ENCODE results near the gene HSBP1L1. TPM values are rescaled to one million over a fixed set of nuclear protein-coding genes. Genes with fewer than 3 reads are reported as not detected.

HSBP1L1 gene
- total and polyA plus RNA-seq, 2 donors (not counting 3 experiments of a cell fraction or from before 2014, with no cell fraction given): 5.2 to 7.1 TPM

- Histone ChIP-seq H3K9me1 (replicated peaks; ENCODE audit: control insufficient read depth, extremely low read depth, insufficient read depth, low read length) (no peaks in the 10 kb centered on the region), H3K27ac (ENCODE audit: insufficient read depth, low read depth, low read length) (no peak overlapping the region), H3K36me3 (ENCODE audit: control insufficient read depth in 2 of 2, extremely low read depth in 1 of 2, insufficient read depth in 2 of 2, low read length in 2 of 2) (peaks cover 0 to 13% of the 10 kb centered on the region in 2 experiments), H3K79me2 (ENCODE audit: control insufficient read depth, insufficient read depth, low read length) (peaks cover 17% of the 10 kb centered on the region), H3K4me3 (replicated peaks in 1 of 3; ENCODE audit: insufficient read depth in 1 of 3, low read depth in 1 of 3, low read length in 3 of 3) (no peak overlapping the region), H3K9ac (replicated peaks; ENCODE audit: extremely low read depth, insufficient read depth, low read length) (no peak overlapping the region), H3K4me2 (ENCODE audit: insufficient read depth, low read length) (no peak overlapping the region), H3K27me3 (ENCODE audit: control insufficient read depth in 2 of 2, insufficient read depth in 2 of 2, low read length in 2 of 2) (no peaks in the 10 kb centered on the region), H3K9me3 (replicated peaks; ENCODE audit: control insufficient read depth, insufficient read depth, low read length) (peaks cover 1% of the 10 kb centered on the region), H2AFZ (ENCODE audit: low read depth, low read length) (no peak overlapping the region), H4K20me1 (replicated peaks; ENCODE audit: control insufficient read depth, extremely low read depth, insufficient read depth, low read length) (no peaks in the 10 kb centered on the region), H3K4me1 (ENCODE audit: control insufficient read depth, extremely low read depth, insufficient read depth, low read length) (no peaks in the 10 kb centered on the region)
- POLR2A ChIA-PET: no interaction called here
- FAIRE-seq: no peak
- BruUV-seq (replicated peaks): no TSS peak
- intact Hi-C loops (cut with micrococcal nuclease) (no loop called here), dilution Hi-C loops (cut with MboI; ENCODE audit: extremely low pct_ligation_motif_present, low sequenced_read_pairs) (no loop called here)
- CTCF ChIA-PET: interaction anchor here (1.3 kb wide), 1 partner anchor 11 kb away, joined by 4 read pairs; no protein-coding TSS in a partner anchor
- DNase-seq (ENCODE audit: low read depth, low spot score): no peak
- no peak for TF ChIP-seq POLR2AphosphoS5 (IDR thresholded peaks at IDR 0.05; ENCODE audit: insufficient read depth, low read depth, low read length)
- no peak for TF ChIP-seq CTCF (IDR thresholded peaks at IDR 0.05; ENCODE audit: extremely low read depth in 1 of 2, insufficient read depth in 1 of 2, low read depth in 1 of 2, low read length in 2 of 2)
- no peak for TF ChIP-seq FOS (IDR thresholded peaks at IDR 0.05; ENCODE audit: borderline replicate concordance, insufficient read depth, low read length)
- TF ChIP-seq JUN (IDR thresholded peaks at IDR 0.05; ENCODE audit: borderline replicate concordance, insufficient read depth, insufficient read length, low read depth): no peak
- no peak for TF ChIP-seq MYC (IDR thresholded peaks at IDR 0.05; ENCODE audit: low read depth, low read length)
- TF ChIP-seq MAX (IDR thresholded peaks at IDR 0.05; ENCODE audit: insufficient read depth, insufficient read length): no peak
Observed at GRCh38 chr18:79927607-79928562, 36.6 kb upstream of the HSBP1L1 start.
